ENCODE data around the gene CAPN15. TPM values are rescaled to one million over a fixed set of nuclear protein-coding genes. Genes with fewer than 3 reads are reported as not detected.

The CAPN15 gene
- total RNA-seq, 1 experiment from 2014 or later, result 76.4 TPM

DNA sequence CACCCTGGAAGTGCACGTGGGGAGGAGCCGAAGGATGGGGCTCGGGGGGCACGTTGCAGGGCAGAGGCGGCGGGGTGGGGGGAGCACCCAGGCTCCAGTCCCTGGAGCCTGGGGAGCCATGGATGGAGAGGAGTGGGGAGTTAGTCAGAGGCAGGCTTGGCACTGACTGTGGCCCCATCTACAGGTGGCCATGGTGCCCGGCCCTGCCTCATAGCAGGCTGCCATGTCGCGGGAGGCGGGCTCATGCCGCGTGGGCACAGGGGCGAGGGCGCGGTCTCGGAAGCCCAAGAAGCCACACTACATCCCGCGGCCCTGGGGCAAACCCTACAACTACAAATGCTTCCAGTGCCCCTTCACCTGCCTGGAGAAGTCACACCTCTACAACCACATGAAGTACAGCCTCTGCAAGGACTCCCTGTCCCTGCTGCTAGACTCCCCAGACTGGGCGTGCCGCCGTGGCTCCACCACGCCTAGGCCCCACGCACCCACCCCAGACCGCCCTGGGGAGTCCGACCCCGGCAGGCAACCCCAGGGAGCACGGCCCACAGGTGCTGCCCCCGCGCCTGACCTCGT is 35.6 kb downstream of the CAPN15 start:
- H3K79me2 ChIP-seq (ENCODE audit: insufficient read depth, low read length), result no peaks in the 10 kb centered on the region
- no peak overlapping the region for H3K9ac ChIP-seq (ENCODE audit: extremely low read depth, insufficient read length, low read length)
- no peak overlapping the region for H4K5ac ChIP-seq (ENCODE audit: insufficient read length, low read depth, low read length)
- no peaks in the 10 kb centered on the region for H3K23me2 ChIP-seq (ENCODE audit: insufficient read length, low read depth, low read length, poor library complexity, severe bottlenecking)
- no peaks in the 10 kb centered on the region for H3K4me1 ChIP-seq (ENCODE audit: insufficient read depth, low read length)
- H3K4me2 ChIP-seq (ENCODE audit: insufficient read depth, insufficient read length, low read length), result no peak overlapping the region
- H2BK5ac ChIP-seq (ENCODE audit: insufficient read length, low read length), result no peak overlapping the region
- H3K36me3 Mint-ChIP-seq (ENCODE audit: insufficient read depth in 1 of 3, low read depth in 3 of 3), result no peaks in the 10 kb centered on the region; a peak in 1 of 7 replicates
- no peak overlapping the region for H3K18ac ChIP-seq (ENCODE audit: insufficient read length, low read depth, low read length)
- no peak overlapping the region for H3K4me3 Mint-ChIP-seq
- no peak overlapping the region for H4K91ac ChIP-seq (ENCODE audit: insufficient read length, low read depth, low read length)
- no peak overlapping the region for H3K14ac ChIP-seq (ENCODE audit: insufficient read depth, low read length)
- H4K8ac ChIP-seq (replicated peaks; ENCODE audit: insufficient read length, low read depth, low read length), result no peak overlapping the region
- H3K27ac Mint-ChIP-seq, result no peak overlapping the region; a peak in 1 of 7 replicates
- no peak overlapping the region for H3K56ac ChIP-seq (ENCODE audit: insufficient read length, low read depth, low read length)
- no peak overlapping the region for H2AFZ ChIP-seq (ENCODE audit: low read length)
- H3K23ac ChIP-seq (ENCODE audit: insufficient read length, low read depth, low read length), result no peak overlapping the region
- H3K79me1 ChIP-seq (ENCODE audit: insufficient read depth, low read depth, low read length, poor library complexity, severe bottlenecking), result no peaks in the 10 kb centered on the region
- no peaks in the 10 kb centered on the region for H3K9me3 ChIP-seq (ENCODE audit: control insufficient read depth, low read depth, low read length)
- DNase-seq, result no peak
- no peak overlapping the region for H3K27ac ChIP-seq (ENCODE audit: insufficient read length, low read depth, low read length)
- H2AK5ac ChIP-seq (ENCODE audit: insufficient read length, low read length), result no peak overlapping the region
- H2BK12ac ChIP-seq (ENCODE audit: insufficient read length, low read depth, low read length), result no peak overlapping the region
- no peak overlapping the region for H2BK20ac ChIP-seq (ENCODE audit: low read depth, low read length, poor library complexity, severe bottlenecking)
- peaks cover 2% of the 10 kb centered on the region; the same call in 1 of the 2 replicates for H3K27me3 ChIP-seq (ENCODE audit: insufficient read depth, low read length)
- H3K9me3 Mint-ChIP-seq, result no peaks in the 10 kb centered on the region; a peak in 1 of 5 replicates
- peaks cover 4 to 15% of the 10 kb centered on the region in 2 experiments for H3K4me1 Mint-ChIP-seq
- no peak overlapping the region for H2BK120ac ChIP-seq (ENCODE audit: low read depth, low read length, poor library complexity, severe bottlenecking)
- no CpG with 5 or more reads among the region's 30 CpGs for WGBS (ENCODE audit: extremely low coverage, insufficient read length, low lambda C conversion rate)
- H4K20me1 ChIP-seq (ENCODE audit: control insufficient read depth, insufficient read depth, insufficient read length), result peaks cover 3% of the 10 kb centered on the region
- H3K4ac ChIP-seq (ENCODE audit: low read depth, low read length), result no peak overlapping the region
- H3T11ph ChIP-seq (ENCODE audit: low read length), result no peak overlapping the region
- H2BK15ac ChIP-seq (ENCODE audit: low read depth, low read length), result no peak overlapping the region
- TF ChIP-seq, protein P1, sequence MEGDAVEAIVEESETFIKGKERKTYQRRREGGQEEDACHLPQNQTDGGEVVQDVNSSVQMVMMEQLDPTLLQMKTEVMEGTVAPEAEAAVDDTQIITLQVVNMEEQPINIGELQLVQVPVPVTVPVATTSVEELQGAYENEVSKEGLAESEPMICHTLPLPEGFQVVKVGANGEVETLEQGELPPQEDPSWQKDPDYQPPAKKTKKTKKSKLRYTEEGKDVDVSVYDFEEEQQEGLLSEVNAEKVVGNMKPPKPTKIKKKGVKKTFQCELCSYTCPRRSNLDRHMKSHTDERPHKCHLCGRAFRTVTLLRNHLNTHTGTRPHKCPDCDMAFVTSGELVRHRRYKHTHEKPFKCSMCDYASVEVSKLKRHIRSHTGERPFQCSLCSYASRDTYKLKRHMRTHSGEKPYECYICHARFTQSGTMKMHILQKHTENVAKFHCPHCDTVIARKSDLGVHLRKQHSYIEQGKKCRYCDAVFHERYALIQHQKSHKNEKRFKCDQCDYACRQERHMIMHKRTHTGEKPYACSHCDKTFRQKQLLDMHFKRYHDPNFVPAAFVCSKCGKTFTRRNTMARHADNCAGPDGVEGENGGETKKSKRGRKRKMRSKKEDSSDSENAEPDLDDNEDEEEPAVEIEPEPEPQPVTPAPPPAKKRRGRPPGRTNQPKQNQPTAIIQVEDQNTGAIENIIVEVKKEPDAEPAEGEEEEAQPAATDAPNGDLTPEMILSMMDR (conservative IDR thresholded peaks at IDR 0.05), result no peak
- peaks cover 36% of the 10 kb centered on the region for H3K27me3 Mint-ChIP-seq (ENCODE audit: low read depth)

Measured in H9 (cell line).